WTC11 (cell line): Measurements from ENCODE around the gene ATXN10. TPM values are rescaled to one million over a fixed set of nuclear protein-coding genes. Genes with fewer than 3 reads are reported as not detected.
A peak's percentile ranks its signal among the peaks of the same experiment; 100 is the strongest.

Source experiments
- ATAC-seq: fragments of 200-7000 bp; cut with Tn5 transposase; 2 replicates; pipeline ENCODE4 v1.10.0; 2021; ENCODE audit warnings: mild to moderate bottlenecking, moderate library complexity
- CTCF ChIA-PET: fragments of 300-600 bp; sonication (Branson Sonifier 250); formaldehyde crosslinking; loops from one replicate; lab custom pipeline; 2021; ENCODE audit warnings: antibody characterized with exemption; lab: Charles Lee
- POLR2A ChIA-PET: fragments of 350-600 bp; sonication (Branson Sonifier 250); formaldehyde crosslinking; loops from one replicate; lab custom pipeline; 2021; ENCODE audit warnings: antibody characterized with exemption; lab: Charles Lee
- DNase-seq: peaks from one replicate; pipeline ENCODE4 v3.0.0; 2021; ENCODE audit warnings: low spot score
- H3K27ac Mint-ChIP-seq: 2 replicates; pipeline ENCODE4 v1.8.0; 2021; ENCODE audit warnings: mixed read lengths
- H3K27me3 Mint-ChIP-seq: 2 replicates; pipeline ENCODE4 v1.8.0; 2021; ENCODE audit warnings: low read depth, mild to moderate bottlenecking, moderate library complexity, mixed read lengths
- H3K36me3 Mint-ChIP-seq: 2 replicates; pipeline ENCODE4 v1.8.0; 2021; ENCODE audit warnings: mixed read lengths
- H3K4me1 Mint-ChIP-seq: 2 replicates; pipeline ENCODE4 v1.8.0; 2022; ENCODE audit warnings: mixed read lengths
- H3K4me3 Mint-ChIP-seq: 2 replicates; pipeline ENCODE4 v1.8.0; 2021; ENCODE audit warnings: mild to moderate bottlenecking, moderate library complexity, mixed read lengths
- H3K9me3 Mint-ChIP-seq: 2 replicates; pipeline ENCODE4 v1.8.0; 2021; ENCODE audit warnings: mixed read lengths
- ATF1 ChIP-seq: sonication (generic); formaldehyde crosslinking; IDR thresholded peaks from 2 replicates; pipeline ENCODE4 v1.8.1; 2023; ENCODE audit warnings: mild to moderate bottlenecking, moderate library complexity, missing genetic modification reagents
- CREB1 ChIP-seq: sonication (generic); formaldehyde crosslinking; IDR thresholded peaks from 2 replicates; pipeline ENCODE4 v1.8.0; 2023; ENCODE audit warnings: mild to moderate bottlenecking, missing genetic modification reagents
- ESRRA ChIP-seq: sonication (generic); formaldehyde crosslinking; IDR thresholded peaks from 2 replicates; pipeline ENCODE4 v1.8.1; 2022; ENCODE audit warnings: mild to moderate bottlenecking, missing genetic modification reagents, borderline replicate concordance
- GABPB1 ChIP-seq: sonication (generic); formaldehyde crosslinking; IDR thresholded peaks from 2 replicates; pipeline ENCODE4 v1.8.1; 2023; ENCODE audit warnings: mild to moderate bottlenecking, missing genetic modification reagents
- MXD4 ChIP-seq: fragments of 250-450 bp; sonication (Bioruptor Pico); IDR thresholded peaks from 2 replicates; pipeline ENCODE4 v1.8.0; 2021; ENCODE audit warnings: mild to moderate bottlenecking, moderate library complexity, borderline replicate concordance
- NFATC4 ChIP-seq: fragments of 250-450 bp; sonication (Bioruptor Pico); IDR thresholded peaks from 2 replicates; pipeline ENCODE4 v1.9.0; 2021; ENCODE audit warnings: mild to moderate bottlenecking
- NFYB ChIP-seq: sonication (generic); formaldehyde crosslinking; conservative IDR thresholded peaks from 2 replicates; pipeline ENCODE4 v1.8.0; 2022; ENCODE audit warnings: low read depth, missing genetic modification reagents
- NR3C1 ChIP-seq: sonication (generic); formaldehyde crosslinking; conservative IDR thresholded peaks from 2 replicates; pipeline ENCODE4 v1.8.1; 2023; ENCODE audit warnings: low read depth, mild to moderate bottlenecking, missing genetic modification reagents
- OVOL2 ChIP-seq: fragments of 250-450 bp; sonication (Bioruptor Pico); IDR thresholded peaks from 2 replicates; pipeline ENCODE4 v1.9.0; 2021; ENCODE audit warnings: mild to moderate bottlenecking, borderline replicate concordance
- RORB ChIP-seq: fragments of 250-450 bp; sonication (Bioruptor Pico); IDR thresholded peaks from 2 replicates; pipeline ENCODE4 v1.9.0; 2021; ENCODE audit warnings: mild to moderate bottlenecking
- TEAD4 ChIP-seq: sonication (generic); formaldehyde crosslinking; IDR thresholded peaks from 2 replicates; pipeline ENCODE4 v1.8.0; 2022; ENCODE audit warnings: mild to moderate bottlenecking, missing genetic modification reagents
- TP53 ChIP-seq: sonication (generic); formaldehyde crosslinking; IDR thresholded peaks from 2 replicates; pipeline ENCODE4 v1.8.1; 2023; ENCODE audit warnings: mild to moderate bottlenecking, missing genetic modification reagents
- ZBTB21 ChIP-seq: sonication (generic); formaldehyde crosslinking; IDR thresholded peaks from 2 replicates; pipeline ENCODE4 v1.8.1; 2023; ENCODE audit warnings: mild to moderate bottlenecking, missing genetic modification reagents, borderline replicate concordance
- ZNF121 ChIP-seq: sonication (generic); formaldehyde crosslinking; IDR thresholded peaks from 2 replicates; pipeline ENCODE4 v1.8.0; 2023; ENCODE audit warnings: missing genetic modification reagents
- ZNF138 ChIP-seq: sonication (generic); formaldehyde crosslinking; conservative IDR thresholded peaks from 2 replicates; pipeline ENCODE4 v1.8.1; 2022; ENCODE audit warnings: mild to moderate bottlenecking, moderate library complexity, missing genetic modification reagents
- total RNA-seq: library from RNA; stranded (reverse); gene quantifications from 3 replicates; pipeline ENCODE4 v1.2.3, GENCODE V29; 2021
- TF ChIP-seq, protein P1 (sequence below): sonication (generic); formaldehyde crosslinking; IDR thresholded peaks from 2 replicates; pipeline ENCODE4 v1.8.1; 2023; ENCODE audit warnings: mild to moderate bottlenecking, missing genetic modification reagents
- TF ChIP-seq, protein P2 (sequence below): fragments of 250-450 bp; sonication (Bioruptor Pico); conservative IDR thresholded peaks from 2 replicates; pipeline ENCODE4 v1.9.0; 2021; ENCODE audit warnings: mild to moderate bottlenecking
- TF ChIP-seq, protein P3 (sequence below): sonication (generic); formaldehyde crosslinking; IDR thresholded peaks from 2 replicates; pipeline ENCODE4 v1.8.1; 2023; ENCODE audit warnings: mild to moderate bottlenecking, missing genetic modification reagents, moderate library complexity
- TF ChIP-seq, protein P4 (sequence below): sonication (generic); formaldehyde crosslinking; conservative IDR thresholded peaks from 2 replicates; pipeline ENCODE4 v1.8.1; 2022; ENCODE audit warnings: mild to moderate bottlenecking, missing genetic modification reagents
- TF ChIP-seq, protein P5 (sequence below): fragments of 250-450 bp; sonication (Bioruptor Pico); IDR thresholded peaks from 2 replicates; pipeline ENCODE4 v1.9.0; 2021; ENCODE audit warnings: moderate library complexity, mild to moderate bottlenecking, inconsistent platforms, borderline replicate concordance
- TF ChIP-seq, protein P6 (sequence below): sonication (generic); formaldehyde crosslinking; IDR thresholded peaks from 2 replicates; pipeline ENCODE4 v1.8.1; 2023; ENCODE audit warnings: mild to moderate bottlenecking, missing genetic modification reagents, moderate library complexity

ATXN10 gene
- total RNA-seq, 1 experiment from 2014 or later, result 185 TPM

DNA sequence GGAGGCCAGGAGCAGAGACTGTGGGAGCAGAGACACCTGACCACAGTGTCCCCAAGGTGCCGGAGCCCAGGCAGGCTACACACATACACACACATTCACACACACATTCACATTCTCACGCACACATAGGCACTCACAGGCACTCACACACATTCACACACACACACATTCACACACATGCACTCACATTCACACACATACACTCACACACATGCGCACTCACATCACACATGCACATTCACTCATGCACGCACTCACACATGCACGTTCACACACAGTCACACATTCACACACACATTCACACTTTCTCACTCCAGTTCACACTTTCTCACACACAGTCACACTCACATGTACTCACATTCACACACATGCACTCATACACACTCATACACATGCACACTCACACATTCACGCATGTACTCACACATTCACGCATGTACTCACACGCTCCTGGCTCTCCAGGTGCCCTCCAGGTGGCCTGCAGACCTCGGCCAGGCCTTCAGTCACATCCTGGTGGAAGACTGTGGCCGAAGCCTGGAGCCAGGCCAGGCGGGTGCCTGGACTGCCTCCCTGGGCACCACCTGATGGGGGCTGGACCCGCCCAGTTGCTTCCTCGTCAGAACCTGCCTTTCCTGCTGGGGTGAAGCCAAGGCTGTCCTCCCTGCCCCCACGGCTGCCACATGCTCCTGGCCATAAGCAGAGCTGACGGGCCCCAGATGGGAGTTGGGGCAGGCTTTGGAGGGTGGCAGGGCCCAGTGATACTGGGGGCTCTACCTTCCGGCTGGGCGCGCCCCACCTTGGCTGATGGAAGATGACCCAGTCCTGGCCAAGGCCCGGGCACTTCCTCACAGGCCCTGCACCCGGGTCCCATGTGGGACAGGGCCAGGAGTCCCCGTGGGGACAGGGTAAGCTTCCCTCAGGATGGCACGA is 215.8 kb downstream of the ATXN10 start:
- ChIA-PET POLR2A (no interaction called here), CTCF (no interaction called here)
- no peak overlapping the region for H3K4me3 Mint-ChIP-seq
- DNase-seq (peak; percentile 6), ATAC-seq (no peak)
- H3K9me3 Mint-ChIP-seq, result no peaks in the 10 kb centered on the region
- H3K36me3 Mint-ChIP-seq, result no peaks in the 10 kb centered on the region
- H3K27me3 Mint-ChIP-seq, result peaks cover 2% of the 10 kb centered on the region
- no peak overlapping the region for H3K27ac Mint-ChIP-seq
- H3K4me1 Mint-ChIP-seq, result no peaks in the 10 kb centered on the region
- TF ChIP-seq, protein P1, sequence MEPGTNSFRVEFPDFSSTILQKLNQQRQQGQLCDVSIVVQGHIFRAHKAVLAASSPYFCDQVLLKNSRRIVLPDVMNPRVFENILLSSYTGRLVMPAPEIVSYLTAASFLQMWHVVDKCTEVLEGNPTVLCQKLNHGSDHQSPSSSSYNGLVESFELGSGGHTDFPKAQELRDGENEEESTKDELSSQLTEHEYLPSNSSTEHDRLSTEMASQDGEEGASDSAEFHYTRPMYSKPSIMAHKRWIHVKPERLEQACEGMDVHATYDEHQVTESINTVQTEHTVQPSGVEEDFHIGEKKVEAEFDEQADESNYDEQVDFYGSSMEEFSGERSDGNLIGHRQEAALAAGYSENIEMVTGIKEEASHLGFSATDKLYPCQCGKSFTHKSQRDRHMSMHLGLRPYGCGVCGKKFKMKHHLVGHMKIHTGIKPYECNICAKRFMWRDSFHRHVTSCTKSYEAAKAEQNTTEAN (CRISPR knock-in tag), result peak; percentile 73
- TF ChIP-seq, protein P2, sequence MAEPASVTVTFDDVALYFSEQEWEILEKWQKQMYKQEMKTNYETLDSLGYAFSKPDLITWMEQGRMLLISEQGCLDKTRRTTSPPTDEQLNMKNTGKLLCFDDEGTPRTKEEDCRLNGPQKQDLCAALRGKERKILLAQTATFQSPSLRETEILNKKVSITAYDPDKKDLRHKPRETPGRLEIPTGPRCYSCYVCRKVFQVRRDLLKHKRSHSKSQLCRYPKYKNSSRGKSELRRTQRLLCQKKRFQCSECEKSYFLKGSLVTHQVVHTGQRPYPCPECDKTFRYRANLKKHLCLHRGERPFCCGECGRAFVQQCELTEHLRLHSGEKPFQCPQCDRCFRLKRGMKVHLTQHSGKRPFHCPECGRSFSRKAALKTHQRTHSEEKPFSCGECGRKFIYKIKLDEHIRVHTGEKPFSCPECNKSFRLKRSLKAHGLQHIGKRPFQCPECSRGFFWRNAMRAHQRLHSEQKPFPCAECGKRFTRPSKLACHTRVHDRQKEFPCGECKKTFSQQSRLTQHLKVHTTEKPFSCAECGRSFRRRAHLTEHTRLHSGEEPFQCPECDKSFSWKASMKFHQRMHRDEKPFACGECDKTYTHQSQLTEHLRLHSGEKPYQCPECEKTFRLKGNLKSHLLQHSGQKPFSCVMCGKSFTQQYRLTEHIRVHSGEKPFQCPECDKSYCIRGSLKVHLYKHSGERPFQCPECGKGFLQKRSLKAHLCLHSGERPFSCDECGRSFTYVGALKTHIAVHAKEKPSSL (CRISPR knock-in tag), result no peak
- TF ChIP-seq OVOL2 (CRISPR knock-in tag) (no peak), TEAD4 (CRISPR knock-in tag) (no peak)

DNA sequence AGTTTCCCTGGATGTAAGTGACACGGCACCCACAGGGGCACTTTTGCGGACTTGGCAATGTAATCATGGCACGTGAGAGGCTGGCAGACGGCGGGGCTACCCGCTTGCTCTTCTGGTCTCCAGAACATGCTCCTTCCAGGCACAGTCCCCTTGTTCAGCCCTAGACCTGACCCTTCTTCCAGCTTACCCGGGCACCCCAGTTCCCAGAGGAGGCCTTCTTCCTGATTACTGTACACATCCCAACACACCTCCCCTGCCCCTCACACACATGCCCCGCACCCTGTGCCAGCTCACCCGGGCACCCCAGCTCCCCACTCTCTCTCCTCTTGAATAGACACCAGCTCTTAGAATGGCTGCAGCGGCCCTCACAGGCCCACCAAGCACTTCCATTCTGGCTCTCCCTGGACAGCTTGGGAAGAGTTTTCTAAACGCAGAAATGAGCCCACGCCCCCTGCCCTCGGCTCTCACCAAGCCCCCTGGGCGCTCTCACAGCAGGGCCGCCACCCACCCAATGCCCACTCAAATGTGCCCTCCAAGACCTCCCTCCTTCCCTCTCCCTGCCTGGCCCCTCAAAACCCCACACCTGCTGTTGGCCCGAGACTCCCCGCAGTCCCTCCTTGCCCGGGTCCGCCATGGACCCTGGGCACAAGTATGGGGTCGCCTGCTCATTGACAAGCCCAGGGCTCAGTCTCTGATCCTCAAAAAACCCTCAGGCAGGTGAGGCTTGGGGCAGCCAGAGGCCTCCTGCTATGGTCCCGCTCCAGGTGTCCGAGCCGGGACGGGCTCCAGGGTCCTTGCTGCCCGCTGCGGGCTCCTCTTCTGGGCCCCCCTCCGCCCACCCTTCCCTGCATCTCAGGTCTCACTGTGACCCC is 216.8 kb downstream of the ATXN10 start:
- Mint-ChIP-seq H3K4me1 (no peaks in the 10 kb centered on the region), H3K27ac (no peak overlapping the region), H3K27me3 (no peaks in the 10 kb centered on the region), H3K9me3 (no peaks in the 10 kb centered on the region), H3K4me3 (no peak overlapping the region), H3K36me3 (no peaks in the 10 kb centered on the region)
- CTCF ChIA-PET, result no interaction called here
- TF ChIP-seq, protein P3, sequence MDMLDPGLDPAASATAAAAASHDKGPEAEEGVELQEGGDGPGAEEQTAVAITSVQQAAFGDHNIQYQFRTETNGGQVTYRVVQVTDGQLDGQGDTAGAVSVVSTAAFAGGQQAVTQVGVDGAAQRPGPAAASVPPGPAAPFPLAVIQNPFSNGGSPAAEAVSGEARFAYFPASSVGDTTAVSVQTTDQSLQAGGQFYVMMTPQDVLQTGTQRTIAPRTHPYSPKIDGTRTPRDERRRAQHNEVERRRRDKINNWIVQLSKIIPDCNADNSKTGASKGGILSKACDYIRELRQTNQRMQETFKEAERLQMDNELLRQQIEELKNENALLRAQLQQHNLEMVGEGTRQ (CRISPR knock-in tag), result no peak
- no peak for TF ChIP-seq ESRRA (CRISPR knock-in tag)
- TF ChIP-seq, protein P4, sequence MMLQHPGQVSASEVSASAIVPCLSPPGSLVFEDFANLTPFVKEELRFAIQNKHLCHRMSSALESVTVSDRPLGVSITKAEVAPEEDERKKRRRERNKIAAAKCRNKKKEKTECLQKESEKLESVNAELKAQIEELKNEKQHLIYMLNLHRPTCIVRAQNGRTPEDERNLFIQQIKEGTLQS (CRISPR knock-in tag), result no peak
- no peak for TF ChIP-seq ATF1 (CRISPR knock-in tag)
- TF ChIP-seq, protein P5, sequence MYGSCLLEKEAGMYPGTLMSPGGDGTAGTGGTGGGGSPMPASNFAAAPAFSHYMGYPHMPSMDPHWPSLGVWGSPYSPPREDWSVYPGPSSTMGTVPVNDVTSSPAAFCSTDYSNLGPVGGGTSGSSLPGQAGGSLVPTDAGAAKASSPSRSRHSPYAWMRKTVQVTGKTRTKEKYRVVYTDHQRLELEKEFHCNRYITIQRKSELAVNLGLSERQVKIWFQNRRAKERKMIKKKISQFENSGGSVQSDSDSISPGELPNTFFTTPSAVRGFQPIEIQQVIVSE (CRISPR knock-in tag), result no peak
- peak; percentile 5 for DNase-seq
- POLR2A ChIA-PET, result no interaction called here
- no peak for ATAC-seq

DNA sequence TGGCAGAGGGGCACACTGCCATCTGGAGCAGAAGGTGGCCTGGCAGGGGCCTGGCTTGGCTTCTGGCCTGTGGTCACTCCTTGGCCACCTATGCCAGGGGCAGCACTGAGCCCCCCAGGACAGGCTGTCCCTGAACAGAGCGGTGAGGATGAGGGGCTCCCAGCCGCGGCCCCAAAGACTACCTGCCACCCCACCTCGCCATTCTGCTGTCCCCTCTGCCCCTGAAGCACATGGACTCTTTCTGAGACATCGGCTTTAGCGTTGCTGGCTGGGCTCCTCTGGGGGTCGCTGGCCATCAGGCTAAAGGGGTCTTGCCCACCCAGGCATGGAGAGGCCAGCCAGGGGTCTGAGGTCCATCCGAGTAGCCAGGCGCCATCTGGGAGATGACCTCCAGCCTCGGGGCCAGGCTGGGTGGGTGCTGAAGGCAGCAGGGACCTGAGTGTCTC is 217.5 kb downstream of the ATXN10 start:
- no peak overlapping the region for H3K4me3 Mint-ChIP-seq
- no peak for ATAC-seq
- H3K36me3 Mint-ChIP-seq, result no peaks in the 10 kb centered on the region
- no peak overlapping the region for H3K27ac Mint-ChIP-seq
- no peak for DNase-seq
- H3K27me3 Mint-ChIP-seq, result no peaks in the 10 kb centered on the region
- CTCF ChIA-PET, result interaction anchor here (3.1 kb wide), 1 partner anchor 25 kb away, joined by 9 read pairs; no protein-coding TSS in a partner anchor
- POLR2A ChIA-PET, result no interaction called here
- H3K4me1 Mint-ChIP-seq, result no peaks in the 10 kb centered on the region
- no peaks in the 10 kb centered on the region for H3K9me3 Mint-ChIP-seq
- TF ChIP-seq NR3C1 (no peak), MXD4 (CRISPR knock-in tag) (no peak), ZBTB21 (CRISPR knock-in tag) (no peak), RORB (CRISPR knock-in tag) (no peak), NFYB (no peak), ZNF121 (CRISPR knock-in tag) (no peak), CREB1 (CRISPR knock-in tag) (no peak), ZNF138 (CRISPR knock-in tag) (no peak), GABPB1 (CRISPR knock-in tag) (no peak), TP53 (CRISPR knock-in tag) (no peak), NFATC4 (CRISPR knock-in tag) (no peak)
- TF ChIP-seq, protein P6, sequence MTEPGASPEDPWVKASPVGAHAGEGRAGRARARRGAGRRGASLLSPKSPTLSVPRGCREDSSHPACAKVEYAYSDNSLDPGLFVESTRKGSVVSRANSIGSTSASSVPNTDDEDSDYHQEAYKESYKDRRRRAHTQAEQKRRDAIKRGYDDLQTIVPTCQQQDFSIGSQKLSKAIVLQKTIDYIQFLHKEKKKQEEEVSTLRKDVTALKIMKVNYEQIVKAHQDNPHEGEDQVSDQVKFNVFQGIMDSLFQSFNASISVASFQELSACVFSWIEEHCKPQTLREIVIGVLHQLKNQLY (CRISPR knock-in tag), result no peak
- TF ChIP-seq, protein P1 (CRISPR knock-in tag), result no peak
